H1 (cell line): ENCODE measurements around the gene TTC39A. TPM values are rescaled to one million over a fixed set of nuclear protein-coding genes. Genes with fewer than 3 reads are reported as not detected.

Source experiments
- BACH1 ChIP-seq: IDR thresholded peaks from 2 replicates; pipeline ENCODE4 v1.6.1; 2012; ENCODE audit warnings: low read length, improper control_type of control experiment
- BCL11A ChIP-seq, 2 experiments: IDR thresholded peaks; one replicate each; pipeline ENCODE4 v1.6.1; 2011; ENCODE audit warnings: low read depth in 2 of 2, low read length in 2 of 2, mild to moderate bottlenecking in 2 of 2
- EP300 ChIP-seq, 2 experiments: IDR thresholded peaks; 1 replicate in 1 of 2; 2 replicates in 1 of 2; pipeline ENCODE4 v1.6.1; 2011 to 2012; ENCODE audit warnings: low read depth in 2 of 2, low read length in 2 of 2, mild to moderate bottlenecking in 2 of 2, borderline replicate concordance in 1 of 2, inconsistent platforms in 1 of 2, moderate library complexity in 1 of 2
- KDM4A ChIP-seq: IDR thresholded peaks from one replicate; pipeline ENCODE4 v1.7.1; 2012; ENCODE audit warnings: low read depth, mild to moderate bottlenecking, moderate library complexity, low read length, inconsistent platforms; ENCODE audit not compliant: severe bottlenecking
- NRF1 ChIP-seq: IDR thresholded peaks from 2 replicates; pipeline ENCODE4 v1.6.1; 2011; ENCODE audit warnings: mild to moderate bottlenecking, low read depth, low read length, improper control_type of control experiment
- POLR2A ChIP-seq, 2 experiments: IDR thresholded peaks; 1 replicate in 1 of 2; 2 replicates in 1 of 2; pipeline ENCODE4 v1.6.1; 2011; ENCODE audit warnings: low read depth in 2 of 2, low read length in 2 of 2, mild to moderate bottlenecking in 2 of 2; ENCODE audit errors: control extremely low read depth in 1 of 2
- SAP30 ChIP-seq: fragments of 300-600 bp; sonication (generic); IDR thresholded peaks from 2 replicates; pipeline ENCODE4 v1.7.1; 2012; ENCODE audit warnings: low read length, moderate library complexity, mild to moderate bottlenecking, inconsistent platforms; ENCODE audit not compliant: insufficient read depth, insufficient replicate concordance
- YY1 ChIP-seq: IDR thresholded peaks from 2 replicates; pipeline ENCODE4 v1.6.1; 2011; ENCODE audit warnings: low read depth, mild to moderate bottlenecking, low read length
- ZNF274 ChIP-seq: IDR thresholded peaks from 2 replicates; pipeline ENCODE4 v1.7.0; 2012; ENCODE audit warnings: low read length, borderline replicate concordance; ENCODE audit errors: extremely low read depth
- polyA plus RNA-seq, 7 experiments: library from polyadenylated mRNA; depleted of rRNA in 3 of 7; stranded (reverse) in 5 of 7; unstranded in 2 of 7; fragments of >200 nt in 5 of 7; fragments of 200-250 nt in 2 of 7; gene quantifications; 1 replicate in 5 of 7; 2 replicates in 1 of 7; 4 replicates in 1 of 7; pipeline versions ENCODE4 v1.2.1 to v1.2.3, GENCODE V29; 2011 to 2013; ENCODE audit warnings: missing spikeins in 2 of 7, mixed read lengths in 2 of 7
- total RNA-seq: library from RNA; stranded (reverse); fragmentation: NEBNext Ultra II Directional; extraction: Animal tissue kit (Norgen Biotek cat#: 25700); gene quantifications from 2 replicates; pipeline ENCODE4 v1.2.1, GENCODE V29; 2021
- TF ChIP-seq, protein P1 (sequence below): fragments of 300-600 bp; sonication (generic); IDR thresholded peaks from 2 replicates; pipeline ENCODE4 v1.7.1; 2012; ENCODE audit warnings: low read length, moderate library complexity, mild to moderate bottlenecking, inconsistent platforms; ENCODE audit not compliant: insufficient replicate concordance
- TF ChIP-seq, protein P2 (sequence below): IDR thresholded peaks from 2 replicates; pipeline ENCODE4 v1.6.1; 2012; ENCODE audit warnings: inconsistent platforms

The TTC39A gene
- total and polyA plus RNA-seq, 2 of the 8 experiments (the other 6 are each of a cell fraction or from before 2014, with no cell fraction given): 5.5 to 5.8 TPM

DNA sequence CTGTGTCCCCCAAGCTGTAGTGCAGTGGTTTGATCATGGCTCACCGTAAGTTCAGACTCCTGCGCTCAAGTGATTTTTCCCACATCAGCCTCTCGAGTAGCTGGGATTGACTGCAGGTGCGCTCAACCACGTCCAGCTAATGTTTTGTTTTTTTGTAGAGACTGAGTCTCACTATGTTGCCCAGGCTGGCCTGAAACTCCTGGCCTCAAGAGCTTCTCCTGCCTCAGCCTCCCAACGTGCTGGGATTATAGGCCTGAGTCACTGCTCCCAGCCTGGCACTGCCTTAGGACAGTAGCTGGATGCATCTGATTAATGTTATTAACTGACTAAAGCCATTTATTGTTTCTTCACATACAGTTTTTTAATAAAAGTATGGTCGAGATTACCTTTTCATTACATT is 54.1 kb downstream of the TTC39A start (continued):
- TF ChIP-seq, protein P1, sequence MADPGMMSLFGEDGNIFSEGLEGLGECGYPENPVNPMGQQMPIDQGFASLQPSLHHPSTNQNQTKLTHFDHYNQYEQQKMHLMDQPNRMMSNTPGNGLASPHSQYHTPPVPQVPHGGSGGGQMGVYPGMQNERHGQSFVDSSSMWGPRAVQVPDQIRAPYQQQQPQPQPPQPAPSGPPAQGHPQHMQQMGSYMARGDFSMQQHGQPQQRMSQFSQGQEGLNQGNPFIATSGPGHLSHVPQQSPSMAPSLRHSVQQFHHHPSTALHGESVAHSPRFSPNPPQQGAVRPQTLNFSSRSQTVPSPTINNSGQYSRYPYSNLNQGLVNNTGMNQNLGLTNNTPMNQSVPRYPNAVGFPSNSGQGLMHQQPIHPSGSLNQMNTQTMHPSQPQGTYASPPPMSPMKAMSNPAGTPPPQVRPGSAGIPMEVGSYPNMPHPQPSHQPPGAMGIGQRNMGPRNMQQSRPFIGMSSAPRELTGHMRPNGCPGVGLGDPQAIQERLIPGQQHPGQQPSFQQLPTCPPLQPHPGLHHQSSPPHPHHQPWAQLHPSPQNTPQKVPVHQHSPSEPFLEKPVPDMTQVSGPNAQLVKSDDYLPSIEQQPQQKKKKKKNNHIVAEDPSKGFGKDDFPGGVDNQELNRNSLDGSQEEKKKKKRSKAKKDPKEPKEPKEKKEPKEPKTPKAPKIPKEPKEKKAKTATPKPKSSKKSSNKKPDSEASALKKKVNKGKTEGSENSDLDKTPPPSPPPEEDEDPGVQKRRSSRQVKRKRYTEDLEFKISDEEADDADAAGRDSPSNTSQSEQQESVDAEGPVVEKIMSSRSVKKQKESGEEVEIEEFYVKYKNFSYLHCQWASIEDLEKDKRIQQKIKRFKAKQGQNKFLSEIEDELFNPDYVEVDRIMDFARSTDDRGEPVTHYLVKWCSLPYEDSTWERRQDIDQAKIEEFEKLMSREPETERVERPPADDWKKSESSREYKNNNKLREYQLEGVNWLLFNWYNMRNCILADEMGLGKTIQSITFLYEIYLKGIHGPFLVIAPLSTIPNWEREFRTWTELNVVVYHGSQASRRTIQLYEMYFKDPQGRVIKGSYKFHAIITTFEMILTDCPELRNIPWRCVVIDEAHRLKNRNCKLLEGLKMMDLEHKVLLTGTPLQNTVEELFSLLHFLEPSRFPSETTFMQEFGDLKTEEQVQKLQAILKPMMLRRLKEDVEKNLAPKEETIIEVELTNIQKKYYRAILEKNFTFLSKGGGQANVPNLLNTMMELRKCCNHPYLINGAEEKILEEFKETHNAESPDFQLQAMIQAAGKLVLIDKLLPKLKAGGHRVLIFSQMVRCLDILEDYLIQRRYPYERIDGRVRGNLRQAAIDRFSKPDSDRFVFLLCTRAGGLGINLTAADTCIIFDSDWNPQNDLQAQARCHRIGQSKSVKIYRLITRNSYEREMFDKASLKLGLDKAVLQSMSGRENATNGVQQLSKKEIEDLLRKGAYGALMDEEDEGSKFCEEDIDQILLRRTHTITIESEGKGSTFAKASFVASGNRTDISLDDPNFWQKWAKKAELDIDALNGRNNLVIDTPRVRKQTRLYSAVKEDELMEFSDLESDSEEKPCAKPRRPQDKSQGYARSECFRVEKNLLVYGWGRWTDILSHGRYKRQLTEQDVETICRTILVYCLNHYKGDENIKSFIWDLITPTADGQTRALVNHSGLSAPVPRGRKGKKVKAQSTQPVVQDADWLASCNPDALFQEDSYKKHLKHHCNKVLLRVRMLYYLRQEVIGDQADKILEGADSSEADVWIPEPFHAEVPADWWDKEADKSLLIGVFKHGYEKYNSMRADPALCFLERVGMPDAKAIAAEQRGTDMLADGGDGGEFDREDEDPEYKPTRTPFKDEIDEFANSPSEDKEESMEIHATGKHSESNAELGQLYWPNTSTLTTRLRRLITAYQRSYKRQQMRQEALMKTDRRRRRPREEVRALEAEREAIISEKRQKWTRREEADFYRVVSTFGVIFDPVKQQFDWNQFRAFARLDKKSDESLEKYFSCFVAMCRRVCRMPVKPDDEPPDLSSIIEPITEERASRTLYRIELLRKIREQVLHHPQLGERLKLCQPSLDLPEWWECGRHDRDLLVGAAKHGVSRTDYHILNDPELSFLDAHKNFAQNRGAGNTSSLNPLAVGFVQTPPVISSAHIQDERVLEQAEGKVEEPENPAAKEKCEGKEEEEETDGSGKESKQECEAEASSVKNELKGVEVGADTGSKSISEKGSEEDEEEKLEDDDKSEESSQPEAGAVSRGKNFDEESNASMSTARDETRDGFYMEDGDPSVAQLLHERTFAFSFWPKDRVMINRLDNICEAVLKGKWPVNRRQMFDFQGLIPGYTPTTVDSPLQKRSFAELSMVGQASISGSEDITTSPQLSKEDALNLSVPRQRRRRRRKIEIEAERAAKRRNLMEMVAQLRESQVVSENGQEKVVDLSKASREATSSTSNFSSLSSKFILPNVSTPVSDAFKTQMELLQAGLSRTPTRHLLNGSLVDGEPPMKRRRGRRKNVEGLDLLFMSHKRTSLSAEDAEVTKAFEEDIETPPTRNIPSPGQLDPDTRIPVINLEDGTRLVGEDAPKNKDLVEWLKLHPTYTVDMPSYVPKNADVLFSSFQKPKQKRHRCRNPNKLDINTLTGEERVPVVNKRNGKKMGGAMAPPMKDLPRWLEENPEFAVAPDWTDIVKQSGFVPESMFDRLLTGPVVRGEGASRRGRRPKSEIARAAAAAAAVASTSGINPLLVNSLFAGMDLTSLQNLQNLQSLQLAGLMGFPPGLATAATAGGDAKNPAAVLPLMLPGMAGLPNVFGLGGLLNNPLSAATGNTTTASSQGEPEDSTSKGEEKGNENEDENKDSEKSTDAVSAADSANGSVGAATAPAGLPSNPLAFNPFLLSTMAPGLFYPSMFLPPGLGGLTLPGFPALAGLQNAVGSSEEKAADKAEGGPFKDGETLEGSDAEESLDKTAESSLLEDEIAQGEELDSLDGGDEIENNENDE: no peak
- TF ChIP-seq POLR2A (IDR thresholded peaks at IDR 0.05; ENCODE audit: control extremely low read depth in 1 of 2, low read depth in 2 of 2, low read length in 2 of 2) (no peak), BCL11A (IDR thresholded peaks at IDR 0.05; ENCODE audit: low read depth in 2 of 2, low read length in 2 of 2) (no peak), EP300 (IDR thresholded peaks at IDR 0.05; ENCODE audit: borderline replicate concordance in 1 of 2, low read depth in 2 of 2, low read length in 2 of 2) (no peak), NRF1 (no peak), SAP30 (no peak), BACH1 (no peak), KDM4A (no peak), YY1 (no peak), ZNF274 (no peak)
- TF ChIP-seq, protein P2, sequence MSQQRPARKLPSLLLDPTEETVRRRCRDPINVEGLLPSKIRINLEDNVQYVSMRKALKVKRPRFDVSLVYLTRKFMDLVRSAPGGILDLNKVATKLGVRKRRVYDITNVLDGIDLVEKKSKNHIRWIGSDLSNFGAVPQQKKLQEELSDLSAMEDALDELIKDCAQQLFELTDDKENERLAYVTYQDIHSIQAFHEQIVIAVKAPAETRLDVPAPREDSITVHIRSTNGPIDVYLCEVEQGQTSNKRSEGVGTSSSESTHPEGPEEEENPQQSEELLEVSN: no peak
